Stomach (tissue), 4 donors: ENCODE results near the gene DIAPH2.

Experiments used
- EP300 ChIP-seq: sonication (generic); formaldehyde crosslinking; IDR thresholded peaks from one replicate; pipeline ENCODE4 v1.6.1; 2017; ENCODE audit warnings: antibody characterized with exemption
- POLR2A ChIP-seq, 4 donors: fragments of 450-650 bp; IDR thresholded peaks; one replicate each; pipeline ENCODE4 v1.6.1; 2016; ENCODE audit warnings: antibody characterized with exemption in 4 of 4, control low read depth in 2 of 4, mild to moderate bottlenecking in 1 of 4, moderate library complexity in 1 of 4
- POLR2AphosphoS5 ChIP-seq, 3 donors: sonication (generic); formaldehyde crosslinking; IDR thresholded peaks; one replicate each; pipeline ENCODE4 v1.6.1; 2016; ENCODE audit warnings: antibody characterized with exemption in 3 of 3
- TF ChIP-seq, protein P1 (sequence below), 7 experiments: fragments of 450-650 bp in 4 of 7; fragments of 200-600 bp in 3 of 7; sonication (generic) in 3 of 7; IDR thresholded peaks; one replicate each; pipeline ENCODE4 v1.5.1; 2016 to 2019; ENCODE audit warnings: antibody characterized with exemption in 7 of 7, control low read depth in 2 of 7, mild to moderate bottlenecking in 1 of 7

DNA sequence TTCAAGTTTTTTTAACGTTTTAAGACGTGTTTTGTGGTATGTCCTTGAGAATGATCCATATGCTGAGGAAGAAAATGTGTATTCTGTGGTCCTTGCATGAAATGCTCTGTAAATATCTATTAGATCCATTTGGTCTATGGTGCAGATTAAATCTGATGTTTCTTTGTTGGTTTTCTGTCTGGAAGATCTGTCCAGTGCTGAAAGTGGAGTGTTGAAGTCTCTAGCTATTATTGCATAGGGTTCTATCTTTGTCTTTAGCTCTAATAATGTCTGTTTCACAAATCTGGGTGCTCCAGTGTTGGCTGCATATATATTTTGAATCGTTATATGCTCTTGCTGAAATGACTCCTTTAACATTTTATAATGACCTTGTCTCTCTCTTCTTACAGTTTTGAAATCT, 321.5 kb downstream of the DIAPH2 start:
- TF ChIP-seq, protein P1, sequence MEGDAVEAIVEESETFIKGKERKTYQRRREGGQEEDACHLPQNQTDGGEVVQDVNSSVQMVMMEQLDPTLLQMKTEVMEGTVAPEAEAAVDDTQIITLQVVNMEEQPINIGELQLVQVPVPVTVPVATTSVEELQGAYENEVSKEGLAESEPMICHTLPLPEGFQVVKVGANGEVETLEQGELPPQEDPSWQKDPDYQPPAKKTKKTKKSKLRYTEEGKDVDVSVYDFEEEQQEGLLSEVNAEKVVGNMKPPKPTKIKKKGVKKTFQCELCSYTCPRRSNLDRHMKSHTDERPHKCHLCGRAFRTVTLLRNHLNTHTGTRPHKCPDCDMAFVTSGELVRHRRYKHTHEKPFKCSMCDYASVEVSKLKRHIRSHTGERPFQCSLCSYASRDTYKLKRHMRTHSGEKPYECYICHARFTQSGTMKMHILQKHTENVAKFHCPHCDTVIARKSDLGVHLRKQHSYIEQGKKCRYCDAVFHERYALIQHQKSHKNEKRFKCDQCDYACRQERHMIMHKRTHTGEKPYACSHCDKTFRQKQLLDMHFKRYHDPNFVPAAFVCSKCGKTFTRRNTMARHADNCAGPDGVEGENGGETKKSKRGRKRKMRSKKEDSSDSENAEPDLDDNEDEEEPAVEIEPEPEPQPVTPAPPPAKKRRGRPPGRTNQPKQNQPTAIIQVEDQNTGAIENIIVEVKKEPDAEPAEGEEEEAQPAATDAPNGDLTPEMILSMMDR (IDR thresholded peaks at IDR 0.05): no peak
- TF ChIP-seq POLR2A (IDR thresholded peaks at IDR 0.05) (no peak), POLR2AphosphoS5 (IDR thresholded peaks at IDR 0.05) (no peak), EP300 (no peak)
